IPS-15b (cell line): ENCODE measurements around the gene COG1.

Source experiments
- H3K27me3 ChIP-seq: one replicate; pipeline ENCODE4 v1.6.1; 2013; ENCODE audit warnings: low read length; ENCODE audit not compliant: control insufficient read depth, insufficient read depth
- H3K36me3 ChIP-seq: one replicate; pipeline ENCODE4 v1.6.1; 2013; ENCODE audit warnings: low read length; ENCODE audit not compliant: control insufficient read depth, insufficient read depth
- H3K4me1 ChIP-seq: one replicate; pipeline ENCODE4 v1.6.1; 2013; ENCODE audit warnings: mild to moderate bottlenecking, low read length; ENCODE audit not compliant: control insufficient read depth, insufficient read depth
- H3K4me3 ChIP-seq: one replicate; pipeline ENCODE4 v1.5.1; 2013; ENCODE audit warnings: low read depth, low read length
- H3K9ac ChIP-seq: one replicate; pipeline ENCODE4 v1.6.1; 2013; ENCODE audit warnings: low read depth, mild to moderate bottlenecking, low read length
- H3K9me3 ChIP-seq: one replicate; pipeline ENCODE4 v1.6.1; 2013; ENCODE audit warnings: mild to moderate bottlenecking, low read length; ENCODE audit not compliant: control insufficient read depth, insufficient read depth

The COG1 gene

DNA sequence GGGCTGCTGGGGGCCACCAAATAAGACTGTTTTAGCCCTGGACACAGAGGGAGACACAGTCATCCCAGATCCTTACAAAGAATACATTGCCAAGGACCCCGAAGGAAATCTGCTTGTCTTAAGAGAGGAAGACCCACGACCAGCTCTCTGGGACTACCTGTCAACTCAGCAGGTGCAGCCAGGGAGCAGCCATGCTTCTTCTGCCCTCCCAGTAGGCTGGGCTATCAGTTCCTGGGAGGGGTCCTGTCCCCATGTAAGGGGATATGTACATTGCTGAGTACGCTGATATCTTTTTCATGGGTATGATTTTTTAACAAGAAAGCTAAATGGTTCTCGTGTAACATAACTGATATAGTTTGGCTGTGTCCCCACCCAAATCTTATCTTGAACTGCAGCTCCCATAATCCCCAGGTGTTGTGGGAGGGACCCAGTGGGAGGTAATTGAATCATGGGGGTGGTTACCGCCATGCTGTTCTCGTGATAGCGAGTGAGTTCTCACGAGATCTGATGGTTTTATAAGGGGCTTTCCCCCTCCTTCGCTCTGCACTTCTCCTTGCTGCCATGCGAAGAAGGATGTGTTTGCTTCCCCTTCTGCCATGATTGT lies 16.8 kb upstream of the COG1 start:
- Histone ChIP-seq H3K9ac (no peak overlapping the region), H3K27me3 (no peaks in the 10 kb centered on the region), H3K4me3 (no peak overlapping the region), H3K9me3 (no peaks in the 10 kb centered on the region), H3K4me1 (peaks cover 4% of the 10 kb centered on the region), H3K36me3 (no peaks in the 10 kb centered on the region)

DNA sequence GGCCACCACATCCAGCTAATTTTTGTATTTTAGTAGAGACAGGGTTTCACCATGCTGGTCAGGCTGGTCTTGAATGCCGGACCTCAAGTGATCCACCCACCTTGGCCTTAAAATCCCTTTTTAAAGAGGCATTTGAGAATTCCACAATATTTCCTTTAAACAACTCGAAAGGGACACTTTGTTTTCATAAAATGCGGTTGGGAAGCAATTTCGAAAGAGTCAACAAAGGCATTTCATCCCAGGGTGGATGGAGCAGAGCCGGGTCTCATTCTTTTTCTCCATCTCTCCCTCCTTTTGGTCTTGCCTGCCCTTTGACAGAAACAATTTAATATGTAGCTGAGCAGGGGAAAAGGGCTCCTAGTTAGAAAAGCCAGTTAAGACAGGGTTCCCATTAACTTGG lies 13.5 kb upstream of the COG1 start:
- Histone ChIP-seq H3K36me3 (no peaks in the 10 kb centered on the region), H3K4me1 (no peaks in the 10 kb centered on the region), H3K4me3 (no peak overlapping the region), H3K9ac (no peak overlapping the region), H3K9me3 (no peaks in the 10 kb centered on the region), H3K27me3 (no peaks in the 10 kb centered on the region)

DNA sequence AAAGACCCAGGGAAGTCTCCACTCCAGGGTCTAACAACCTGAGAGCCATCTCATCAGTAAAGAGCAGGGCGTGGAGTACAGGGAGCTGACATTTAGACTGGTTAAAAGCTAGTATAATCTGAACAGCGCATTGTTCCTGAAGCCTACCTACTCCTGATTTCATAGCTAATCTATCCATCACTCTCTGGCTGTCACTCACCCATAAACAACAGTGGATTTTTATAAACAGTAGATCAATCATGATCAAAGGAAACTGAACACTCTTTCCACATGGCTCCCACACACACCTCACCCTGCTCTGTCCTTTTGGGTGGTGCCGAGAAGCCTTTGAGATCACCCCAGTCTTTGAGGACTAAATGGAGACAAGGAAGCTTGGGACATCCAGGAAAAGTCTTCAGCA lies 13.0 kb upstream of the COG1 start:
- Histone ChIP-seq H3K27me3 (no peaks in the 10 kb centered on the region), H3K9me3 (no peaks in the 10 kb centered on the region), H3K4me3 (no peak overlapping the region), H3K4me1 (no peaks in the 10 kb centered on the region), H3K9ac (no peak overlapping the region), H3K36me3 (no peaks in the 10 kb centered on the region)

DNA sequence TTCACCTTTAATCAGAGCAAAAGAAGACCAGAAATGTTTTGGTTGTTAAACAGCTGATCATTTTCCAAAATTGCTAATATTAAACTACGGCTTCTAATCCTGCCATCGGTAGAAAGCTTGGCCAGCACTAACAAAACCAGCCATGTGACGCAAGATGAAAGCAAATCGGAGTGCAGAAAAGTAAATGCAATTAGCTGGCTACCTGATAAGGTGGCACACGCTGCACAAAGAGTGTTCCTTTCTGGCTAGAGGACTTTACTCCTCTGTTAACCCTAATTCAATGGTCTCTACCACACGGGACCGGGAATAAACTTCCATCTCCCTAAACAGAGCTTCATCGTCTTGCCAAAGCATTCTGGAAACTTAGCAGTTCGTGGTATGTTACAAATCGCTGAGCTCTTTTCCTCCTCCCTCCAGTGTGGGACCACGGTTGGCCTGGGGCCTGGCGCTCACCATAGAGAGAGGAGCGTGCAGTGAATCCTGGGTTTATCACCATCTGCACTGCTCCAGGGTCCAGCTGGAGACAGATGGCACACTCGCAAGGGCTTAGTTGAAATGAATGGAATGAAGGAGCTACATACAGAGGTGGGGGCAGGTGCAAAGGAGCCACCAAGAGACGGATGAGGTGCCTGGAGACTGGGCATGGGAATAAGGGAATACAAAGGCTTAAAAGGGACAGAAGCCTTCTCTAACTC lies 10.1 kb upstream of the COG1 start:
- H3K36me3 ChIP-seq: no peaks in the 10 kb centered on the region

DNA sequence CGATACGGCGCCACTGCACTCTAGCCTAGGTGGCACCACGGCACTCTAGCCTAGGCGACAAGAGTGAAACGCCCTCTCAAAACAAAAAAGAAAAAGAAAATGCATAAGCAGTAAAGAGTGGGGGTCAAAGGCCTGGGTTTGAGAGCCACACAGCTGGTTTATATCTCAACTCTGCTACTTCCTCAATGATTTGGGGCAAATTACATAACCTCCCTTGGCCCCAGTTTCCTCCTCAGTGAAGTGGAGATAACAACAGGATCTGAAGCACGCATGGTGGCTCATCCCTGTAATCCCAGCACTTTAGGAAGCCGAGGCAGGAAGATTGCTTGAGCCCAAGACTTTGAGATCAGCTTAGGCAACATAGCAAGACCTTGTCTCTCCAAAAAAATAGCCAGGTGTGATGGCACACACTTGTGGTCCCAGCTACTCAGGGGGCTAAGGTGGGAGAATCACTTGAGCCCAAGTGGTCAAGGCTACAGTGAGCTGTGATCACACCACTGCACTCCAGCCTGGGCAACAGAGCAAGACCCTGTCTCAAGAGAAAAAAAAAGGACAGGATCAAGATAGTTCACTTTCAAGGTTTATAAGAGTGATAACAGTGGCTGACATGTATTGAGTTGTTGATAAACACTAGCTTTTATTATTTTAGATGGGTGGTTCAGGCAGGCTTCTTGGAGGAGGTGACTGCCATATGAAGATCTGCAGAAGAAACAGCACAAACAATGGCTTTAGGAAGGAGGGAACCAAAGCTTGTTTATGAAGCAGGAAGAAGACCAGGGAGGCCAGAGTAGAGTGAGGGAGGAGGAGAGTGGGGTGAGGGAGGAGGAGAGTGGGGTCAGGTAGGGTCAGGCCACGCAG lies 8.5 kb upstream of the COG1 start:
- Histone ChIP-seq H3K4me1 (no peaks in the 10 kb centered on the region), H3K27me3 (no peaks in the 10 kb centered on the region), H3K36me3 (no peaks in the 10 kb centered on the region), H3K9me3 (no peaks in the 10 kb centered on the region), H3K4me3 (no peak overlapping the region), H3K9ac (no peak overlapping the region)

More for the DNA sequence above, 10.1 kb upstream of the COG1 start:
- Histone ChIP-seq H3K9ac (no peak overlapping the region), H3K4me3 (no peak overlapping the region), H3K4me1 (no peaks in the 10 kb centered on the region), H3K9me3 (no peaks in the 10 kb centered on the region), H3K27me3 (no peaks in the 10 kb centered on the region)

DNA sequence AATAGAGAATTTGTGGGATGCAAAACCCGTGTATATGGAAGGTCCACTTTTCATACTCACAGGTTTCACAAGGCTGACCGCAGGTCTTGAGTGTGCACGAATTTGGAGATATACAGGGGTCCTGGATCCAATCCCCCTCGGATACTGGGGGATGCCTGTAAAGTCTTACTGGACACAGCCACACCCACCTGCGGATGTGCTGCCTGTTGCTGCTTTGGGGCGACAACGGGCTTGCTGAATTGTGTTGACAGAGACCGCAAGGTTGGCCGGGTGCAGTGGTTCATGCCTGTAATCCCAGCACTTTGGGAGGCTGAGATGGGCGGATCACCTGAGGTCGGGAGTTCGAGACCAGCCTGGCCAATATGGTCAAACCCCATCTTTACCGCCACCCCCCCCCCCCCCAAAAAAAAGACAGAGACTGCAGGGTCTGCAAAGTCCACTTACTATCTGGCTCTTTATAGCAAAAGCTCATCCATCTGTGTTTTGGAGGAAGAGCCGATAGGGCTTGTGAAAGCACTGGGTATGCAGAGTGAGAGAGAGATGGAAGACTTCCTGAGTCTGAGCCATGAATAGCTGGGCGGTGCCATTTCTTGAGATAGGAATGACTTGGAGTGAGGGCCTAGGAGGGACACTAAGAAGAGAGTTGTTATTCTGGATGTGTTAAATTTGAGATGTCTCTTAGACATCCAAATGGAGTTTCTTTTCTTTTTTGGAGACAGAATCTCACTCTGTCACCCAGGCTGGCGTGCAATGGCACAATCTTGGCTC lies 6.4 kb upstream of the COG1 start:
- H3K9ac ChIP-seq: no peak overlapping the region
- no peaks in the 10 kb centered on the region for H3K9me3 ChIP-seq
- H3K36me3 ChIP-seq: no peaks in the 10 kb centered on the region
- H3K27me3 ChIP-seq: no peaks in the 10 kb centered on the region
- no peak overlapping the region for H3K4me3 ChIP-seq
- no peaks in the 10 kb centered on the region for H3K4me1 ChIP-seq

DNA sequence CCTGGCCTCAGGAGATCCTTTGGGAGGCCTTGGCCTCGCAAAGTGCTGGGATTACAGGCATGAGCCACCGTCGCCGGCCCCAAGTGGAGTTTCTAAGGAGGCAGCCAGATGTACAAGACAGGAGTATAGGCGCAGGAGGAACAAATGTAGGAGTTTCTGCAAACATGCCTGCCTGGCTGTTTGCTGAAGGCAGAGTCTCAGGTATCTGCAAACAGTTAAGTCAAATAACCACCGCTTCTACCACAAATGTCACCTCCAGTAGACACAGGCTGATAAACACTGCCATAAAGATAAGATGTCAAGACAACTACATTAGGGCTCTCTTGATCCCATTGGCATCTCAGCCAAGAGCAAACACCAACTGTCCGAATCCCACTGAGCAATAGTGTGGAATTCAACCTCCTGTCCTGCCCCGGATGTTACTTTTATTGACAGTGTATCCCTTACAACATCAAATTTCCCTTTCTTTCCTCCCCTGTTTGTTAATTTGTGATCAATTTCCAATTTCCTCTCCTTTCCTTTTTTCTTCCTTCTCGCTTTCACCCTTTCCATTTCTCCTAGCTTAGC lies 5.6 kb upstream of the COG1 start:
- peak overlapping the region; percentile 47 for H3K9ac ChIP-seq
- no peaks in the 10 kb centered on the region for H3K36me3 ChIP-seq
- H3K4me3 ChIP-seq: no peak overlapping the region
- no peaks in the 10 kb centered on the region for H3K9me3 ChIP-seq
- no peaks in the 10 kb centered on the region for H3K4me1 ChIP-seq
- H3K27me3 ChIP-seq: no peaks in the 10 kb centered on the region

DNA sequence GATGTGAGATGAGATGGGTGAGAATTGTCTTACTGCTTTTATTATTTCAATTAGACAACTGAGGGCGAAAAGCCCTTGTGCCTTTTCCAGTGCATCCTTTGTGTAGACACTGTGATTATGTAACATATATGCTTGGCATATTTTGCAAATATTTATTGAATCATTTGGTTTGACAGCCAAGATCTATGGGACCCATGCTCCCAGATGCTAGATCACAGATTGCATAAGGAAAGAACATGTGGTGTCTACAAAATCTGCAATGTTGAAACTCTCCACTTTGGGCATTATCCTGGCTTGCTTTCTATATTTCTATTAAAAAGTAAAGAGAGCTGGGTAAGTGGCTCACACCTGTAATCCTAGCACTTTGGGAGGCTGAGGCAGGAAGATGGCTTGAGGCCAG lies 4.8 kb upstream of the COG1 start:
- no peaks in the 10 kb centered on the region for H3K27me3 ChIP-seq
- H3K4me1 ChIP-seq: no peaks in the 10 kb centered on the region
- H3K4me3 ChIP-seq: no peak overlapping the region
- peaks cover under 1% of the 10 kb centered on the region for H3K36me3 ChIP-seq
- H3K9ac ChIP-seq: no peak overlapping the region
- no peaks in the 10 kb centered on the region for H3K9me3 ChIP-seq

DNA sequence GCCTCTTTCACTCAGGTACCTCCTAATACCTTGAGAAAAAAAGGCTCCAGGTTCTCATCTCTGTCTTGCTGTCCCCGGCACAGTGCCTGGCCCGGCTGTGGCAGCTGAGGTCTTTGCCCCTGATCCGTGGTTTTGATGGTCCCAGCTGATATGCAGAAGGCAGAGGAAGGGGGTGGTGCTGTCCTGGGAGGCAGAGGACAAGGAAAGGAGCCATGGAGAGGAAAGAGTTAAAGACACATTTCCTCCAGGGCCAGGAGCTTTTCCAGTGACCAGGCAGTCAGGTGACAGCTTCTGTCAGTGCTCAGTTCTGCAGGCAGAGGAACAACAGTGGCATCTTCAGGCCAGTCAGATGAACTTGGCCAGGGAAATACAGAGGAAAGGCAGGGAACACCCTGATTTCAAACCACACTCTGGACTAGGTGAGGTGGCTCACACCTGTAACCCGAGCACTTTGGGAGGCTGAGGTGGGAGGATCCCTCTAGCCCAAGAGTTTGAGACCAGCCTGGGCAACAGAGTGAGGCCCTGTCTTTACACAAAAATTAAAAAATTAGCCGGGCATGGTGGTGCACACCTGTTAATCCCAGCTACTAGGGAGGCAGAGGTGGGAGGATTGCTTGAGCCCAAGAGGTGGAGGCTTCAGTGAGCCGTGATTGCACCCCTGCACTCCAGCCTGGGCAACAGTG lies 3.3 kb upstream of the COG1 start:
- Histone ChIP-seq H3K36me3 (peaks cover 2% of the 10 kb centered on the region), H3K9me3 (no peaks in the 10 kb centered on the region), H3K27me3 (no peaks in the 10 kb centered on the region), H3K4me1 (no peaks in the 10 kb centered on the region), H3K4me3 (no peak overlapping the region), H3K9ac (no peak overlapping the region)

DNA sequence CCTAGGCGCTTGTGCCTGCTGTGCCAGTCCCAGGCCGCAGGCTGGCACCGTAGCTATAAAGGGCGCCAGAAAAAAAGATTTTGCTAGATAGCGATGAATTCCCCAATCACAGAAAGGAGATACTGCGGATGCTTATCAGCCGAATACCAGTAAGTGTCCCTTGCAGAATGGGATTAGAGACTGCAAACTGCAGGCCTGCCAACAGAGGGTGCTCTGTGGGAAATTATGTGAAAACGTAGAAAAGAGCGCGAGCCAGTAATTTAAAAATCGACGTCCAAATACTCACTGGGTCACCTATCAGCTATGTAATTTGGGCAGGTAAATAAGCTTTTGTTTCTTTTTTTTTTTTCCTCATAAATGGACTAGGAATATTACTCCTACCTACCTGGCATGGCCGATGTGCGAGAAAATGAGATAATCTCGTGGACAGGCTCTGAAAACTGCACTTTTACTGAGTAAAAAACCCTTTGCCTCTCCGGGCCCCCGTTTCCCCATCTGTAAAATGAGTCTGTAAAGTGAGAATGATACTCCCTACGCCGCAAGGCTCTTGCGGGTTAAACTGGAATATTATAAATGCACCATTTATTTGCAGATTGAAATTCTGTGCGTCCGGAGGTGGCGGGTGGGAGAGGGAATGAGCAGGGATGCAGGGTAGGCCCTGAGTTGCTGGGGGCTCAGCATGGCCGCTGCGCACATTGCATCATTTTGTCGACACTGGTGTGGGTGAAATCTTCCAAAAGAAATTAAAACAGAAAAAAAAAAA lies 1.2 kb upstream of the COG1 start:
- H3K4me3 ChIP-seq: peak overlapping the region; percentile 88
- peak overlapping the region; percentile 47 for H3K9ac ChIP-seq
- no peaks in the 10 kb centered on the region for H3K27me3 ChIP-seq
- H3K9me3 ChIP-seq: no peaks in the 10 kb centered on the region
- H3K36me3 ChIP-seq: peaks cover 4% of the 10 kb centered on the region
- H3K4me1 ChIP-seq: no peaks in the 10 kb centered on the region
